SK-N-SH treated with all-trans-retinoic acid at 6 μM for 48 hours (cell line): ENCODE measurements around the gene GPM6B.

ENCODE experiments used
- ATAC-seq: fragments of 200-7000 bp; cut with Tn5 transposase; 3 replicates; pipeline ENCODE4 v1.9.1; 2020; ENCODE audit warnings: mild to moderate bottlenecking, moderate library complexity
- ARNTL ChIP-seq: fragments of 450-650 bp; formaldehyde crosslinking; IDR thresholded peaks from 2 replicates; pipeline ENCODE4 v1.5.0; 2020; ENCODE audit warnings: low read depth, mild to moderate bottlenecking, moderate library complexity, borderline replicate concordance
- BACH2 ChIP-seq: fragments of 250-450 bp; sonication (Bioruptor Pico); IDR thresholded peaks from 2 replicates; pipeline ENCODE4 v1.9.0; 2021; ENCODE audit warnings: mild to moderate bottlenecking, borderline replicate concordance
- CREB5 ChIP-seq: fragments of 250-450 bp; sonication (Bioruptor Pico); IDR thresholded peaks from 2 replicates; pipeline ENCODE4 v1.5.1; 2020; ENCODE audit warnings: low read depth, mild to moderate bottlenecking, moderate library complexity
- CSRNP3 ChIP-seq: fragments of 250-450 bp; sonication (Bioruptor Pico); IDR thresholded peaks from 2 replicates; pipeline ENCODE4 v1.5.1; 2021; ENCODE audit warnings: mild to moderate bottlenecking, moderate library complexity
- ISL1 ChIP-seq: fragments of 250-450 bp; sonication (Bioruptor Pico); IDR thresholded peaks from 2 replicates; pipeline ENCODE4 v2.1.2; 2022; ENCODE audit warnings: mild to moderate bottlenecking, moderate library complexity
- OSR1 ChIP-seq: fragments of 250-450 bp; sonication (Bioruptor Pico); IDR thresholded peaks from 2 replicates; pipeline ENCODE4 v1.8.0; 2022; ENCODE audit warnings: moderate library complexity, mild to moderate bottlenecking, inconsistent platforms
- PATZ1 ChIP-seq: fragments of 250-450 bp; sonication (Bioruptor Pico); IDR thresholded peaks from 2 replicates; pipeline ENCODE4 v1.8.0; 2020; ENCODE audit warnings: mild to moderate bottlenecking, moderate library complexity, borderline replicate concordance
- POU6F1 ChIP-seq: fragments of 250-450 bp; sonication (Bioruptor Pico); IDR thresholded peaks from 2 replicates; pipeline ENCODE4 v1.8.0; 2021; ENCODE audit warnings: low read depth, mild to moderate bottlenecking, moderate library complexity, borderline replicate concordance
- PPARA ChIP-seq: fragments of 250-450 bp; sonication (Bioruptor Pico); IDR thresholded peaks from 2 replicates; pipeline ENCODE4 v1.5.0; 2020; ENCODE audit warnings: mild to moderate bottlenecking, borderline replicate concordance
- SNAI2 ChIP-seq: fragments of 250-450 bp; sonication (Bioruptor Pico); IDR thresholded peaks from 2 replicates; pipeline ENCODE4 v1.5.0; 2020; ENCODE audit warnings: mild to moderate bottlenecking, moderate library complexity
- TCF4 ChIP-seq: fragments of 250-450 bp; sonication (Bioruptor Pico); IDR thresholded peaks from 2 replicates; pipeline ENCODE4 v1.8.0; 2021; ENCODE audit warnings: mild to moderate bottlenecking, moderate library complexity, borderline replicate concordance
- TOX ChIP-seq: fragments of 250-450 bp; sonication (Bioruptor Pico); IDR thresholded peaks from 2 replicates; pipeline ENCODE4 v1.8.0; 2021; ENCODE audit warnings: mild to moderate bottlenecking, moderate library complexity, borderline replicate concordance
- TSHZ2 ChIP-seq: fragments of 250-450 bp; sonication (Bioruptor Pico); IDR thresholded peaks from 2 replicates; pipeline ENCODE4 v1.5.0; 2020; ENCODE audit warnings: mild to moderate bottlenecking, moderate library complexity
- ZC3H10 ChIP-seq: fragments of 250-450 bp; sonication (Bioruptor Pico); IDR thresholded peaks from 2 replicates; pipeline ENCODE4 v1.5.1; 2021; ENCODE audit warnings: mild to moderate bottlenecking, moderate library complexity
- ZFP3 ChIP-seq: fragments of 250-450 bp; sonication (Bioruptor Pico); IDR thresholded peaks from 2 replicates; pipeline ENCODE4 v1.5.0; 2020; ENCODE audit warnings: mild to moderate bottlenecking, moderate library complexity
- ZNF565 ChIP-seq: fragments of 450-650 bp; formaldehyde crosslinking; conservative IDR thresholded peaks from 2 replicates; pipeline ENCODE4 v1.5.0; 2020; ENCODE audit warnings: low read depth, mild to moderate bottlenecking, moderate library complexity
- ZNF70 ChIP-seq: fragments of 450-650 bp; formaldehyde crosslinking; IDR thresholded peaks from 2 replicates; pipeline ENCODE4 v1.5.0; 2020; ENCODE audit warnings: mild to moderate bottlenecking, moderate library complexity
- ZNF8 ChIP-seq: fragments of 450-650 bp; formaldehyde crosslinking; IDR thresholded peaks from 2 replicates; pipeline ENCODE4 v1.5.0; 2020; ENCODE audit warnings: mild to moderate bottlenecking, moderate library complexity

GPM6B gene

GRCh38 chrX:13750812-13751211 lies 66.1 kb downstream of the GPM6B start:
- no peak for ATAC-seq
- TF ChIP-seq ZNF565 (CRISPR knock-in tag): no peak
- no peak for TF ChIP-seq ZFP3 (CRISPR knock-in tag)
- TF ChIP-seq TCF4: no peak
- no peak for TF ChIP-seq ZNF8
- TF ChIP-seq PPARA: no peak
- TF ChIP-seq ZNF70: no peak
- no peak for TF ChIP-seq CREB5 (CRISPR knock-in tag)
- TF ChIP-seq TSHZ2 (CRISPR knock-in tag): no peak
- no peak for TF ChIP-seq OSR1
- no peak for TF ChIP-seq ZC3H10 (CRISPR knock-in tag)

- TF ChIP-seq CREB5 (CRISPR knock-in tag): no peak
- ATAC-seq: peak; percentile 85
Observed at GRCh38 chrX:13750204-13750603, 66.7 kb downstream of the GPM6B start.

- TF ChIP-seq SNAI2 (CRISPR knock-in tag): no peak
- TF ChIP-seq TSHZ2 (CRISPR knock-in tag): no peak
- no peak for ATAC-seq
Observed at GRCh38 chrX:13748486-13748885, 68.4 kb downstream of the GPM6B start.

GRCh38 chrX:13747836-13748235 lies 69.1 kb downstream of the GPM6B start:
- ATAC-seq: peak; percentile 88
- TF ChIP-seq ARNTL (CRISPR knock-in tag) (no peak), CREB5 (CRISPR knock-in tag) (no peak), ISL1 (no peak), ZNF70 (no peak), OSR1 (no peak), CSRNP3 (CRISPR knock-in tag) (no peak), ZNF8 (no peak), POU6F1 (CRISPR knock-in tag) (no peak), TOX (CRISPR knock-in tag) (no peak), ZFP3 (CRISPR knock-in tag) (no peak), ZNF565 (CRISPR knock-in tag) (no peak), PPARA (no peak), PATZ1 (CRISPR knock-in tag) (no peak), BACH2 (CRISPR knock-in tag) (no peak), ZC3H10 (CRISPR knock-in tag) (no peak)
